Measurements from ENCODE around the gene TIMM17B.

DNA sequence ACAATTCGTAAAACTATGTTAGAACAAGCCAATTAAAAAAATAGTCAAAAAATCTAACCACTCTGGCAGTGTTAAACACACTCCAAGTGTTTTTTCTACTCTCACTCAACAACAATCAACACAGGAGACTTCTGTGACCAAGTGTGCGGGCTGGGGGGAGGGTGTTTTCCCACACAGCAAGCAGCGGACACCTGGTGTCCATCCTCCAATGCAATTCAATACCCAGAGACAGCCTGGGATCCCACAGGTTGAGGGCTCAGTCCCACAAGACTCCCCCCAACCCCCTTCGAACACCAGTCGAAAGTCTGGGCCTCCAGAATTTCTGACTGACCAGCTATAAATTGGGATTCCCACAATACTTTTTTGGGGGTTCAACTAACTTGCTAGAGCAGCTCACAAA lies 29.6 kb upstream of the TIMM17B start:
- no peak for TF ChIP-seq CTCF (IDR thresholded peaks at IDR 0.05; ENCODE audit: insufficient read depth, low read depth, low read length)
- TF ChIP-seq EZH2 (IDR thresholded peaks at IDR 0.05; ENCODE audit: insufficient read depth, low read length) = no peak
